GM19397 (cell line): Measurements from ENCODE around the gene CELF4.
"Not testable (repeated sequence)": the region's sequence is repeated elsewhere in the genome, so short reads cannot be mapped to it uniquely, and the experiment has no call there.

Experiments used
- ATAC-seq: cut with Tn5 transposase; IDR thresholded peaks from one replicate; pipeline ENCODE4 v1.9.1; 2021; ENCODE audit warnings: mild to moderate bottlenecking, moderate library complexity; ENCODE audit not compliant: unreplicated experiment

Gene CELF4

GRCh38 chr18:37375181-37375580 lies 190.4 kb downstream of the CELF4 start:
- ATAC-seq, result no peak

GRCh38 chr18:37368110-37368954 lies 197.3 kb downstream of the CELF4 start:
- no peak for ATAC-seq

DNA sequence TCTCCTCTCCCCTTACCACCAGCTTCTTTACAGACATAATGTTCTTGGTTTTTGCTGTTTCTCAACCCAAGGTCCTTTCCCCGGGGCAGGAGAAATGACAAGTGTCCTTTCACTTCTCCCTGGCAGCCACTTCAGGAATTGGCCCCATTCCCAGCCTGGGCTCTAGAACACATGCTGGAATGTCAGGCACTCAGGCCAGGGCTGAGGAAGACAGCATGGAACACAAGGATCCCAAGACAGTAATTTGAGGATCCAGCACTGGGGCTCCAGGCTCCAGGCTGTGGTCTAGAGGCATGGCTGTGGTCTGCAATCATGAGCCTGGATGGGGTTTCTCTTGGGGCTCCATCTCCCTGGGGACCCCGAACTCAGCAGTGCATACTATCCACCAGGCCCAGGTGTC lies 201.4 kb downstream of the CELF4 start:
- ATAC-seq, result no peak

DNA sequence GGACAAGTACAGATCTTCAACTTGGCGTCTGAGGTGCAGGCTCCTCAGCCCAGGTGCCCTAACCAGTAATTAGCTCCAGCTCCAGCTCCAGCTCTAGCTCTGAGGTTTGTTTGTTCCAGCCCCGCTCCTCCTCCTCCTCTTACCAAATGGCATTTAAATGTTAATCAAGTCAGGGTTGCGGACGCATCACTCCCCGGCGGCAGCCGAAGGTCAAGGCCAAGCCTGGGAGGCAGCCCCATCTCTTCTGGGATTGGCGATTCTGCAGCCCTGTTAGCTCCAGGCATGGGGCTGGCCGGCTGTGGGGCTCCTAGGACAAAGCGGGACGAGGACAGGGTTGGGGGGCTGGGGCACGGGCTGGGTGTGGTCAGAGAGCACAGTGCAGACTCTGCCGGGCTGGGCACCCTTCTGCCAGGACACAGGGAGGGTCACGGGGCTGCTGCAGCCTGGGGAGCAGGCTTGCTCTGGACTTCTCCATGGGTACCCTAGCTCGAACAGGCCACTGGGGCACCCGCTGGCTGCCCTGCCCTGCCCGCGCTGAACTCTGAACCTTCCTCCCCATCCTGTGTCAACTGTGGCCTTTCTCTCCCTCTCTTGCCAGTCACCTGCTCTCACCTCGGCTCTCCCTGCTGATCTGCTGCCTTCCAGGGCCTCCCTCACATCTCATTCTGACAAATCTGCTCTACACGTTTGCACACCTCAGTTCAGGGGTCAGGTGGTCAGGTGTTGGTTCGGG lies 203.3 kb downstream of the CELF4 start:
- ATAC-seq, result no peak

DNA sequence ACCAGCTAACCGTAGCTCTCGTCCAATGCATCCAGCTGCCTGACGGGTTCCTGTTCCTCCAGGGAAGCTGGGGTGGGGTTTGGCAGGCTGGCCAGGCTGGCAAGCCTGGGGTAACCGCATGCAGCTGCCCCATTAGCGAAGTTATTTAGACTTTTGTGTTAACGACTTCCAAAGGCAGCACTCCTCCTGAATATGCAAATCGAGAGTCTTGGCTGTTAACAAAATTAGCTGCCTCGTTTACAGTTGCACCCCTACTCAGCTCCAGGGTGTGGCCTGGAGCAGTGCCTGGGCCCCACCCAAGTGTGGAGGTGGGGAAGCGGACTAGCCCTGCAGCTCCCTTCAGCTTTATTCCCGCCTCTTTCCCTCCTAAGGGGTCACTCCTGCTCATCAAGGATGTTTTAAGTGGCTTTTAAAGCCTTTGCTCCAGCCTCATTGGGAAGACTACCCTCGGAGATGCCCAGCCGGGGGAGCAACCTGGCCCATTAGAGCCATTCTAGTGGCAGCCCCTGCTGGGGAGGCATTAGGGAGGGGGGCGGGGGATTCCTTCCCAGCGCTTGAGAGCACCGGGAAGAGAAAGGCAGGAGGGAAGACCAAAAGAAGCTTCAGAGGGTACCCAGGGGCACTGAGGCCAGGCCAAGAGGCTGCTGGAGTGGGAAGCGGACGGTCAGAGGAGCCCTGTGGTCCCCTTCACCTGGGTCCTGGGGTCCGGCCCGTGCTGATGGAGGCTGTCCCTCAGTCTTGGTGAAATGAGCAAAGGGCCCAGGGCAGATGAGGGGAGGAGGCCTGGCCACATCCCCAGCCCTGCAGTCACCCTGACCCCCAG lies 204.1 kb downstream of the CELF4 start:
- ATAC-seq, result no peak

DNA sequence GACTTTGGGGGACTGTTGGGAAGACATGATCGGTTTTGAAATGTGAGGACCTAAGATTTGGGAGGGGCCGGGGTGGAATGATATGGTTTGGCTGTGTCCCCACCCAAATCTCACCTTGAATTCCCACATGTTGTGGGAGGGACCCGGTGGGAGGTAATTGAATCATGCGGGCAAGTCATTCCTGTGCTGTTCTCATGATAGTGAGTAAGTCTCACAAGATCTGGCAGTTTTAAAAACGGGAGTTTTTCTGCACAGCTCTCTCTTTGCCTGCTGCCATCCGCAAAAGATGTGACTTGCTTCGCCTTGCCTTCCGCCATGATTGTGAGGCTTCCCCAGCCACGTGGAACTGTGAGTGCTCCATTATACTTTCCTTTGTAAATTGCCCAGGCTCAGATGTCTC lies 207.5 kb downstream of the CELF4 start:
- ATAC-seq, result not testable (repeated sequence)

DNA sequence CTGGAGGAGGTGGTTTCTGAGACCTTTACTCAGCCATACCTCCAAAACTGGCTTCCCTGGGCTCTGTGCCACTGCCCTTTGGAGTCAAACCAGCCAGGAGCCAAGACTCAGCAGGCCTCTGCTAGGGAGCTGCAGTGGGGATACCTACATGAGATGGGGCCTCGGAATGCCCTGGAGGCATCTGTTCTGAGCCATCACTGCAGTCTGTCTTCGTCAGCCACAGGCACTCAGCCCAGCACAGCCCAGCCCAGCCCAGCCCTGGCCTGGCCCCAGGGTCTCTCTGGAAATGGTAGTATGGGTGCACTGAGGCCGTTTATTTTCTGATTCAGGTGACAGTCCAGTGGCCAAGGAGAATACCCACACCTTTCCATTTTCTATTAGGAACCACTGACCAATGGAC lies 209.8 kb downstream of the CELF4 start:
- ATAC-seq, result no peak

- ATAC-seq, result no peak
These were observed 214.5 kb downstream of the CELF4 start for GRCh38 chr18:37351110-37351509.

DNA sequence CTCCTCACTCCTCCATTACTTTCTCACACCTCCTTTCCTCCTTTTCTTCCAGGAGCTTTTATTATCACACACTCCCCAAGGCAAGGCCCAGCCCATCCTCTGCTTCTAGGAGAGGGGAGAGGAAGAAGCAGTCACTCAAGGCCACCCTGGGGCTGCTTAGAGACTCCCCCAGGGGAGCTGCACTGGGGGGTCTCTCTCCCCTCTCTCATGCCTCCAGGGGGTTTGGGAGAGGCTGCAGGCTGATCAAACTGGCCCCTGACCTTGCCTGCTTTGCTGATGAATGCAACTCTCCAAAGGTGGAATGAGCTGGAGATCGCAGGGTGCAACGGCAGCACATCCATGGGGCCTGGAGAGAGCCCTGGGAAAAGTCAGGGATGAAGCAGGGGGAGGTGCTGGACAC lies 216.9 kb downstream of the CELF4 start:
- no peak for ATAC-seq

- ATAC-seq, result no peak
These were observed 219.6 kb downstream of the CELF4 start for GRCh38 chr18:37346048-37346447.

- no peak for ATAC-seq
These were observed 222.1 kb downstream of the CELF4 start for GRCh38 chr18:37343542-37343851.

DNA sequence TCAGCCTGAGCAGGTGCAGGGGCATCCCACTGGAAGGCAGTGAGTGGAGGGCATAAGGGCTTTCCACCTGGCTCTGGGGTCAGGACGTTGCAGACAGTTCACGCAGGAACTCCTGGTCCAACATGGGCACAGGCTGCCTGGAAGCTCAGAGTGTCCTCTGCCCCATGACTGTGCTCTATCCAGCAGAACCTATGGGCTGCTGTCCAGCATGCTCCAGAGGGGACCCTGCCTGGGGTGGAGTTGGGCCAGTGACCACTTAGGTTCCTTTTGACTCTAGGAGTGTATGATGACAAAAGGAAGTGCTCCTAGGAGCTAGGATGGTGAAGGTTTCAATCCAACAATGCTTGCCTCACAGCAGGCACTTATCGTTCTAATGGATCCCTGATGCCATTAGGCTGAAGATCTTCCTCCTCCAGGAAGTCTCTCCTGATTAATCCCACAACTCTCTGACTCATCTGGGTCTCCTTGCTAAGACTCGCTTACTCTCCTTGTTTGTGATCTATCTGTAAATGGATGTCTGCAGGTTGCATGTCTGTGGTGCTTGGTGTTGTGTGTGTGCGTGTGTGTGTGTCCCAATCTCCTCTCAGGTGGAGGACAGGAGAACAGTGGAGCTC lies 224.0 kb downstream of the CELF4 start:
- ATAC-seq, result no peak

DNA sequence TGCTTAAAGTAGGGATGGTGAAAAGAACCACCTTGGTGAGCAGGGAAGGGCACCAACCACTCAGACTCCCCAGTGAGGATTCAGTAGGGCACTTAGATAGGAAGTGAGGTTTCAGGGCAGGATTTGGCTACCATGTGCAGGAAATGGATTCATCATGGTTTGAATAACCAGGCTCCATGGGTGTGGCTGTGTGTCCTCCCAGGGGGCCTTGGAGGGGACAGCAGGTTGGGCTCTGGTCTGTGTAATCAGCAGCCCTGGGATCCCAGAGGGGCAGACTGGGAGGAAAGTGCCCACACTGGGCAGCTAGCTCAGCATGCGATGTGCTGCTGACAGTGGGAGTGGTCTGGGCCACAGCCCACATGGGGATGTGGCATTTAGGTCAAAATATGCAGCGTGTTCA lies 224.6 kb downstream of the CELF4 start:
- no peak for ATAC-seq

DNA sequence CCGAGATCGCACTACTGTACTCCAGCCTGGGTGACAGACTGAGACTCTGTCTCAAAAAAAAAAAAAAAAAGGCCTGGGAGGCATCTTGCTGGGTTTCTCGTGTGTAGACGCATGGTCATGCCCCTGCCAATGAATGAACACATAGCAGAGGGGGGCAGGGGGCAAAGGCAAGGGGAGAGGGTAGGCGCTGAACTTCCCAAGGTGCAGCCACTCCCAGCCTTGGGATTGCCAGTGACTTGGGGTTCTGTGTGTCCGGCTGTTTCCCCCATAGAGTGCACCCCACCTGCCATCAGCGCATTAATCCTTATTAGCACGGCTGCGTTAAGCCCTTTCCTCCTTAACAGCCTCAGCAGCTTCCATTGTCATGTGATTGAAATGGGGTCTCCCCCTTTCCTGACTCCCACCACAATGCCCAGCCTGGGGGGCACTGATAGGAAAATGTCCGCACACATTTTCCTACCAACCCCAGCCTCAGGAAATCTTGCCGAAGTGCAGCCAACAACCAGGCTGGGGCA lies 225.8 kb downstream of the CELF4 start:
- no peak for ATAC-seq

DNA sequence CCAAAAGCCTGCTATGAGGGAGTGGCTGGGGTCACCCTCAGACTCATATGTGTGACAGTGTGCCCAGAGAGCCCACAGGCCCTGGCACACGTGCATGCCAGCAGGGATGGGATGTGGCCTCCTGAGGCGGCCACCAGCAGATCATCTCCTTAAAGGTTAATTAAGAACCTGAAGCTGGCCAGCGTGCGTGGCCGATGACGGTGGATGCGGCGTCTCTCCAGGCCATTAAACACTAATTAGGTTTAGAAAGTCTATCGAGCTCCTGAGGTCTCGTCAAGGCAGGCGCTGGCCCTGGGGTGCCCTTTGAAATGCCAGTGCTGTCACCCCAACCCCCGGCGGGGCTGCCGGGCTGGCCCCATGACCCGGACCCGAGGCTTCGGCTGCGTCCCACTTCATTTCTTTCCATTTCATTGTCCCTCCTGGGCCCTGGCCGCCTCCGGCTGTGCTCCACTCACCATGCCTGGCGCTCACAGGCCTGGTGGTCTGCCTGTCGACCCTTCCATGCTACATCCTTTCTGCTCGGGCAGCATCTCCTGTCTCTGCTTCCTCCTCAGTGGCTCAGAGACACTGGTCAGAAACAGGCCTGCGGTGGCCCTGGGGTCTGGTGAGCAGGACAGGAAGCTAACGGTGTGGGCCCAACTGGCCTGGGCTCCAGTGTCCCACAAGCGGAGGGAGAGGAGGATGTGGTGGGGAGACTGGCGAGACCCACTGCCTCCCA lies 228.9 kb downstream of the CELF4 start:
- no peak for ATAC-seq

DNA sequence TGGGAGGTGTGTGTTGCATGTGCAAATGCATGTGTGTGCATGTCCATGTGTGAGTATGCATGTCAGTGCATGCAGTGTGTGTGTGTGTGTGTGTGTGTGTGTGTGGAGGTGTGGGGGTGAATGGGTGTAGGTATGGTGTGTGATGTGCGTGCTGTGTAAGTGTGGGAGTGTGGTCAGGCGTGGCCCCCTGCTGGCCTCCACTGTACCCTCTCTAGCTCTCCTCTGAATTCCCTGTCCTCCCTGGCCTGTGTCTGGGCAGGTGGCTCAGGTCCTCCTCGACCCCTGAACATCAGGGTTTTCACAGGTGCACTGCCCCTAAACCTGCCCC lies 230.2 kb downstream of the CELF4 start:
- ATAC-seq, result no peak

- ATAC-seq, result no peak
These were observed 230.8 kb downstream of the CELF4 start for GRCh38 chr18:37334631-37335408.

- no peak for ATAC-seq
These were observed 232.8 kb downstream of the CELF4 start for GRCh38 chr18:37332628-37333420.

GRCh38 chr18:37332219-37332618 lies 233.4 kb downstream of the CELF4 start:
- no peak for ATAC-seq
